IMR-90 (cell line): Measurements from ENCODE around the gene KIF9. TPM values are rescaled to one million over a fixed set of nuclear protein-coding genes. Genes with fewer than 3 reads are reported as not detected.
"Not testable (repeated sequence)": the region's sequence is repeated elsewhere in the genome, so short reads cannot be mapped to it uniquely, and the experiment has no call there.

Experiments
- ATAC-seq: fragments of 200-7000 bp; cut with Tn5 transposase; 2 replicates; pipeline ENCODE4 v1.9.1; 2020; ENCODE audit warnings: low read depth, mild to moderate bottlenecking, moderate library complexity
- BruUV-seq: library from RNA; stranded (reverse); fragments of 400-500 nt; replicated peaks from 2 replicates; lab custom pipeline; 2021; lab: Mats Ljungman, UMichigan
- CTCF ChIA-PET: fragments of 300-600 bp; formaldehyde crosslinking; extraction: SDS; loops from one replicate; lab custom pipeline; 2021; ENCODE audit warnings: antibody characterized with exemption; lab: Yijun Ruan, JAX
- POLR2A ChIA-PET: fragments of 300-600 bp; sonication (Branson Sonifier 250); formaldehyde crosslinking; loops from one replicate; lab custom pipeline; 2022; ENCODE audit warnings: antibody characterized with exemption; ENCODE audit not compliant: unreplicated experiment; lab: Charles Lee
- DNase-seq: peaks from one replicate; pipeline ENCODE4 v3.0.0; 2013
- H2AFZ ChIP-seq: replicated peaks from 2 replicates; pipeline ENCODE3; 2013; ENCODE audit warnings: low read length, mild to moderate bottlenecking; ENCODE audit not compliant: poor library complexity
- H2AK5ac ChIP-seq: 2 replicates; pipeline ENCODE4 v1.6.1; 2013; ENCODE audit warnings: low read depth, low read length, inconsistent platforms
- H2AK9ac ChIP-seq: replicated peaks from 2 replicates; pipeline ENCODE3; 2013; ENCODE audit warnings: mild to moderate bottlenecking, low read depth, low read length, moderate library complexity; ENCODE audit not compliant: poor library complexity
- H2BK120ac ChIP-seq: 2 replicates; pipeline ENCODE4 v1.6.1; 2013; ENCODE audit warnings: low read depth, low read length, inconsistent platforms
- H2BK15ac ChIP-seq: 3 replicates; pipeline ENCODE4 v1.6.1; 2013; ENCODE audit warnings: low read depth, low read length, inconsistent platforms
- H2BK20ac ChIP-seq: 2 replicates; pipeline ENCODE4 v1.6.1; 2013; ENCODE audit warnings: low read depth, mild to moderate bottlenecking, inconsistent platforms, low read length, moderate library complexity
- H2BK5ac ChIP-seq: 2 replicates; pipeline ENCODE4 v1.6.1; 2013; ENCODE audit warnings: mild to moderate bottlenecking, low read depth, low read length, inconsistent platforms; ENCODE audit not compliant: poor library complexity, severe bottlenecking
- H3K14ac ChIP-seq: replicated peaks from 2 replicates; pipeline ENCODE4 v1.6.1; 2013; ENCODE audit warnings: low read depth, low read length, inconsistent platforms
- H3K18ac ChIP-seq: 2 replicates; pipeline ENCODE4 v1.6.1; 2013; ENCODE audit warnings: low read depth, low read length, control low read depth
- H3K23ac ChIP-seq: 2 replicates; pipeline ENCODE4 v1.6.1; 2013; ENCODE audit warnings: low read depth, low read length, inconsistent platforms
- H3K27ac ChIP-seq: 2 replicates; pipeline ENCODE4 v1.5.1; 2013; ENCODE audit warnings: mild to moderate bottlenecking, control low read depth, low read length; ENCODE audit not compliant: insufficient read depth
- H3K27me3 ChIP-seq: 2 replicates; pipeline ENCODE4 v1.6.1; 2013; ENCODE audit warnings: low read length; ENCODE audit not compliant: control insufficient read depth, insufficient read depth
- H3K36me3 ChIP-seq: 2 replicates; pipeline ENCODE4 v1.6.1; 2013; ENCODE audit warnings: low read length, mixed read lengths; ENCODE audit not compliant: control insufficient read depth, insufficient read depth
- H3K4ac ChIP-seq: 2 replicates; pipeline ENCODE4 v1.6.1; 2013; ENCODE audit warnings: low read depth, low read length, inconsistent platforms
- H3K4me1 ChIP-seq: 2 replicates; pipeline ENCODE4 v1.6.1; 2013; ENCODE audit warnings: low read length, mixed read lengths; ENCODE audit not compliant: control insufficient read depth, insufficient read depth
- H3K4me2 ChIP-seq: 2 replicates; pipeline ENCODE4 v1.6.1; 2013; ENCODE audit warnings: low read depth, mild to moderate bottlenecking, control low read depth, low read length, moderate library complexity
- H3K4me3 ChIP-seq: 2 replicates; pipeline ENCODE4 v1.5.1; 2013; ENCODE audit warnings: low read depth, mild to moderate bottlenecking, control low read depth, low read length, moderate library complexity; ENCODE audit not compliant: insufficient read depth
- H3K56ac ChIP-seq: 2 replicates; pipeline ENCODE4 v1.6.1; 2013; ENCODE audit warnings: low read length, inconsistent platforms; ENCODE audit not compliant: insufficient read depth; ENCODE audit errors: extremely low read depth
- H3K79me1 ChIP-seq, 2 experiments: 2 replicates each; pipeline ENCODE4 v1.6.1; 2013; ENCODE audit warnings: low read length in 2 of 2, inconsistent platforms in 1 of 2, low read depth in 1 of 2
- H3K9ac ChIP-seq: 2 replicates; pipeline ENCODE4 v1.6.1; 2013; ENCODE audit warnings: low read depth, low read length, control low read depth
- H3K9me1 ChIP-seq: 2 replicates; pipeline ENCODE4 v1.6.1; 2013; ENCODE audit warnings: low read length, inconsistent platforms; ENCODE audit not compliant: insufficient read depth
- H3K9me3 ChIP-seq: 2 replicates; pipeline ENCODE4 v1.6.1; 2013; ENCODE audit warnings: low read length; ENCODE audit not compliant: control insufficient read depth, insufficient read depth
- H4K20me1 ChIP-seq: 2 replicates; pipeline ENCODE4 v1.6.1; 2013; ENCODE audit warnings: low read length, inconsistent platforms; ENCODE audit not compliant: insufficient read depth
- H4K5ac ChIP-seq: 2 replicates; pipeline ENCODE4 v1.6.1; 2013; ENCODE audit warnings: mild to moderate bottlenecking, low read depth, low read length, control low read depth
- H4K8ac ChIP-seq, 2 experiments: 2 replicates each; pipeline ENCODE4 v1.6.1; 2013; ENCODE audit warnings: low read depth in 2 of 2, low read length in 2 of 2, control low read depth in 1 of 2, inconsistent platforms in 1 of 2
- H4K91ac ChIP-seq: 2 replicates; pipeline ENCODE4 v1.6.1; 2013; ENCODE audit warnings: low read depth, low read length, inconsistent platforms; ENCODE audit not compliant: insufficient read depth
- WGBS, 2 experiments: methylation state at CpG; one replicate each; pipeline versions ENCODE4 v1.1.5 to v1.1.7; 2013; ENCODE audit warnings: missing lambda C conversion rate in 2 of 2; ENCODE audit not compliant: insufficient read length in 1 of 2; ENCODE audit errors: extremely low coverage in 2 of 2; 5-methylcytosine and 5-hydroxymethylcytosine counted together
- dilution Hi-C: fragments of 300-500 bp; cut with HindIII; formaldehyde crosslinking; loops from one replicate; pipeline ENCODE4 v1.14.3; 2018; ENCODE audit warnings: low sequenced_read_pairs; ENCODE audit not compliant: unreplicated experiment
- in situ Hi-C: fragments of 300-500 bp; cut with MboI; formaldehyde crosslinking; loops from 3 replicates; pipeline ENCODE4 v1.14.3; 2019; ENCODE audit warnings: low sequenced_read_pairs, inconsistent platforms, mixed read lengths
- intact Hi-C: fragments of 100-400 bp; cut with micrococcal nuclease; formaldehyde crosslinking; loops from 2 replicates; pipeline ENCODE4 v1.10.0; 2022
- polyA plus RNA-seq, 3 experiments: library from polyadenylated mRNA; depleted of rRNA; stranded (reverse); fragments of >200 nt; gene quantifications; 2 replicates each; pipeline ENCODE4 v1.2.3, GENCODE V29; 2012; ENCODE audit warnings: low replicate concordance in 1 of 3
- total RNA-seq: library from RNA; depleted of rRNA; stranded (reverse); fragments of >200 nt; gene quantifications from 2 replicates; pipeline ENCODE4 v1.2.3, GENCODE V29; 2012

Gene KIF9
- total and polyA plus RNA-seq, 2 of the 4 experiments (the other 2 are of a cell fraction), result 1.8 to 5.0 TPM

- dilution Hi-C loops, intact Hi-C loops, H2BK15ac ChIP-seq, H2AK5ac ChIP-seq, H3K4me1 ChIP-seq, H2BK20ac ChIP-seq, H3K4ac ChIP-seq, H2AFZ ChIP-seq, H3K9me3 ChIP-seq, H3K4me3 ChIP-seq, H2AK9ac ChIP-seq, ATAC-seq, H3K27me3 ChIP-seq, H3K23ac ChIP-seq, H3K18ac ChIP-seq, H3K9ac ChIP-seq, H3K27ac ChIP-seq, H4K8ac ChIP-seq, H2BK5ac ChIP-seq, H3K36me3 ChIP-seq, H3K79me1 ChIP-seq, POLR2A ChIA-PET, H4K20me1 ChIP-seq, DNase-seq, H3K9me1 ChIP-seq, H2BK120ac ChIP-seq, BruUV-seq, H3K56ac ChIP-seq, H4K5ac ChIP-seq, H3K4me2 ChIP-seq, H3K14ac ChIP-seq, H4K91ac ChIP-seq, in situ Hi-C loops: not testable (repeated sequence)
- WGBS, 2 experiments, result 83% methylated on average over 1 of the region's 3 CpGs; no CpG with 5 or more reads in 1 of the 2 experiments
- CTCF ChIA-PET, result interaction anchor here (1.2 kb wide), 1 partner anchor 73 kb away, joined by 4 read pairs; no protein-coding TSS in a partner anchor
Observed at GRCh38 chr3:47251085-47251484, 31.5 kb downstream of the KIF9 start.
